Measurements from ENCODE around the gene MRPL36. TPM values are rescaled to one million over a fixed set of nuclear protein-coding genes. Genes with fewer than 3 reads are reported as not detected.
A peak's percentile ranks its signal among the peaks of the same experiment; 100 is the strongest.
"Not testable (repeated sequence)": the region's sequence is repeated elsewhere in the genome, so short reads cannot be mapped to it uniquely, and the experiment has no call there.

The MRPL36 gene
- 10 to 100 TPM; 48.1 to 52.2 TPM for total RNA-seq

GRCh38 chr5:1799602-1800471, at the start of gene MRPL36:
MRPL36 (minus strand) TSS chr5:1799837; CDS start chr5:1798935, 902 bp downstream.
- ATAC-seq (replicated peaks in 1 of 2): peak; percentile 80 to 81
- DNase-seq: peak; percentile 92 to 94
- peaks cover 66% of the 10 kb centered on the region for H3K4me1 Mint-ChIP-seq (ENCODE audit: low read depth)
- peak within 1 kb of the TSS; percentile 90 to 94 for H3K4me3 Mint-ChIP-seq
- no peaks in the 10 kb centered on the region for H3K27me3 Mint-ChIP-seq (ENCODE audit: low read depth)
- no peaks in the 10 kb centered on the region for H3K9me3 Mint-ChIP-seq
- peak within 1 kb of the TSS; percentile 83 for H3K27ac Mint-ChIP-seq
- H3K36me3 Mint-ChIP-seq (ENCODE audit: insufficient read depth in 2 of 2): peaks cover 10 to 19% of the 10 kb centered on the region in 2 donors

GRCh38 chr5:1847611-1848010, 48.0 kb upstream of the MRPL36 start:
- ATAC-seq (replicated peaks in 1 of 2) (no peak), DNase-seq (no peak)
- Mint-ChIP-seq H3K27ac (no peak overlapping the region), H3K9me3 (no peaks in the 10 kb centered on the region), H3K27me3 (ENCODE audit: low read depth) (peaks cover 34% of the 10 kb centered on the region), H3K4me3 (no peak overlapping the region), H3K4me1 (ENCODE audit: low read depth) (no peaks in the 10 kb centered on the region), H3K36me3 (ENCODE audit: insufficient read depth in 2 of 2) (no peaks in the 10 kb centered on the region)

DNA sequence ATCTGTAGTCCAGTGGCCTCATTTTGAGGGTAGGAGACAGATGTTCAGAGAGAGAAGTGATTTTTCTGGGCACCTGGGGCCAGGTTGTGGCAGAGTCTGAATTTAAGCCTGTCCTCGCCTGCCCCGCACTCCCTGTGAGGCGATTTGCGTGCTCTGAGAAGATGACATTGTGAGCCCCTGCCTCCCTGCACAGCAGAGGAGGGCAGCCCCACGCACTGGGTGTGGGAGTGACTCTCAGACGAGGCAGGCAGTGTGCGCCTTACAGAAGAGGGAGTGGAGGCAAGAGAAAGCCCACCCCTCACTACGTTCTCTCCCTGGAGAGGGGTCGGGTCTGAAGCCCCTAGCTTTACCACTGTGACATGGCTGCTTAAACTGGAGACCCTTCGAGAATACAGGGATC, 47.4 kb upstream of the MRPL36 start:
- ATAC-seq (replicated peaks in 1 of 2) (no peak), DNase-seq (no peak)
- H3K9me3 Mint-ChIP-seq: no peaks in the 10 kb centered on the region
- H3K36me3 Mint-ChIP-seq (ENCODE audit: insufficient read depth in 2 of 2): no peaks in the 10 kb centered on the region
- no peaks in the 10 kb centered on the region for H3K4me1 Mint-ChIP-seq (ENCODE audit: low read depth)
- H3K27me3 Mint-ChIP-seq (ENCODE audit: low read depth): peaks cover 32% of the 10 kb centered on the region
- H3K4me3 Mint-ChIP-seq: no peak overlapping the region
- H3K27ac Mint-ChIP-seq: no peak overlapping the region

- H3K36me3 Mint-ChIP-seq (ENCODE audit: insufficient read depth in 2 of 2): no peaks in the 10 kb centered on the region
- no peak overlapping the region for H3K4me3 Mint-ChIP-seq
- H3K9me3 Mint-ChIP-seq: no peaks in the 10 kb centered on the region
- H3K27ac Mint-ChIP-seq: no peak overlapping the region
- ATAC-seq (replicated peaks in 1 of 2) (no peak), DNase-seq (no peak)
- H3K4me1 Mint-ChIP-seq (ENCODE audit: low read depth): no peaks in the 10 kb centered on the region
- peaks cover 29% of the 10 kb centered on the region for H3K27me3 Mint-ChIP-seq (ENCODE audit: low read depth)
These were observed 46.9 kb upstream of the MRPL36 start for GRCh38 chr5:1846583-1846982.

- no peak for ATAC-seq (replicated peaks in 1 of 2)
- Mint-ChIP-seq H3K4me3 (no peak overlapping the region), H3K27me3 (ENCODE audit: low read depth) (peaks cover 21% of the 10 kb centered on the region), H3K27ac (no peak overlapping the region), H3K36me3 (ENCODE audit: insufficient read depth in 2 of 2) (no peaks in the 10 kb centered on the region), H3K4me1 (ENCODE audit: low read depth) (no peaks in the 10 kb centered on the region), H3K9me3 (no peaks in the 10 kb centered on the region)
- DNase-seq: no peak
These were observed 46.1 kb upstream of the MRPL36 start for GRCh38 chr5:1845696-1846095.

GRCh38 chr5:1844708-1845436, 45.2 kb upstream of the MRPL36 start:
- DNase-seq (no peak), ATAC-seq (replicated peaks in 1 of 2) (no peak)
- H3K4me1 Mint-ChIP-seq (ENCODE audit: low read depth): no peaks in the 10 kb centered on the region
- no peaks in the 10 kb centered on the region for H3K36me3 Mint-ChIP-seq (ENCODE audit: insufficient read depth in 2 of 2)
- H3K27me3 Mint-ChIP-seq (ENCODE audit: low read depth): peaks cover 19% of the 10 kb centered on the region
- H3K9me3 Mint-ChIP-seq: no peaks in the 10 kb centered on the region
- no peak overlapping the region for H3K27ac Mint-ChIP-seq
- no peak overlapping the region for H3K4me3 Mint-ChIP-seq

DNA sequence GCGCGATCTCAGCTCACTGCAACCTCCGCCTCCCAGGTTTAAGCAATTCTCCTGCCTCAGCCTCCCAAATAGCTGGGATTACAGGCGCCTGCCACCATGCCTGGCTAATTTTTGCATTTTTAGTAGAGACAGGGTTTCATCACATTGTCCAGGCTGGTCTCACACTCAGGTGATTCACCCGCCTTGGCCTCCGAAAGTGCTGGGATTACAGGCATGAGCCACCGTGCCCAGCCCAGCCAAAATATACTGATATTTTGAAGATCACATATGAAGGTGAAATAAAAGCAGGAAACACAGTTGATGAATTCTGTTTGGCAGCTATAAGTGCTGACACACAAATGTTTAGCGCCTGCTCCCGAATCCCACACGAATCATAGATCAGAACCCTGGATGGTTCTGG, 44.1 kb upstream of the MRPL36 start:
- H3K4me3 Mint-ChIP-seq; H3K9me3 Mint-ChIP-seq; ATAC-seq (replicated peaks in 1 of 2); DNase-seq; H3K36me3 Mint-ChIP-seq (ENCODE audit: insufficient read depth in 2 of 2); H3K4me1 Mint-ChIP-seq (ENCODE audit: low read depth); H3K27ac Mint-ChIP-seq: not testable (repeated sequence)
- peaks cover 11% of the 10 kb centered on the region for H3K27me3 Mint-ChIP-seq (ENCODE audit: low read depth)

- DNase-seq (no peak), ATAC-seq (replicated peaks in 1 of 2) (no peak)
- no peak overlapping the region for H3K27ac Mint-ChIP-seq
- H3K4me3 Mint-ChIP-seq: no peak overlapping the region
- no peaks in the 10 kb centered on the region for H3K4me1 Mint-ChIP-seq (ENCODE audit: low read depth)
- no peaks in the 10 kb centered on the region for H3K9me3 Mint-ChIP-seq
- H3K36me3 Mint-ChIP-seq (ENCODE audit: insufficient read depth in 2 of 2): no peaks in the 10 kb centered on the region
- peaks cover 2% of the 10 kb centered on the region for H3K27me3 Mint-ChIP-seq (ENCODE audit: low read depth)
These were observed 42.6 kb upstream of the MRPL36 start for GRCh38 chr5:1842004-1842819.

GRCh38 chr5:1840741-1841521, 41.3 kb upstream of the MRPL36 start:
- DNase-seq: no peak
- H3K27ac Mint-ChIP-seq: no peak overlapping the region
- no peaks in the 10 kb centered on the region for H3K36me3 Mint-ChIP-seq (ENCODE audit: insufficient read depth in 2 of 2)
- no peak for ATAC-seq (replicated peaks in 1 of 2)
- no peaks in the 10 kb centered on the region for H3K9me3 Mint-ChIP-seq
- H3K27me3 Mint-ChIP-seq (ENCODE audit: low read depth): no peaks in the 10 kb centered on the region
- no peak overlapping the region for H3K4me3 Mint-ChIP-seq
- no peaks in the 10 kb centered on the region for H3K4me1 Mint-ChIP-seq (ENCODE audit: low read depth)

- Mint-ChIP-seq H3K27ac (no peak overlapping the region), H3K4me1 (ENCODE audit: low read depth) (no peaks in the 10 kb centered on the region), H3K9me3 (no peaks in the 10 kb centered on the region), H3K4me3 (no peak overlapping the region), H3K36me3 (ENCODE audit: insufficient read depth in 2 of 2) (no peaks in the 10 kb centered on the region), H3K27me3 (ENCODE audit: low read depth) (peaks cover 2% of the 10 kb centered on the region)
- ATAC-seq (replicated peaks in 1 of 2): no peak
- no peak for DNase-seq
These were observed 40.5 kb upstream of the MRPL36 start for GRCh38 chr5:1840071-1840547.

DNA sequence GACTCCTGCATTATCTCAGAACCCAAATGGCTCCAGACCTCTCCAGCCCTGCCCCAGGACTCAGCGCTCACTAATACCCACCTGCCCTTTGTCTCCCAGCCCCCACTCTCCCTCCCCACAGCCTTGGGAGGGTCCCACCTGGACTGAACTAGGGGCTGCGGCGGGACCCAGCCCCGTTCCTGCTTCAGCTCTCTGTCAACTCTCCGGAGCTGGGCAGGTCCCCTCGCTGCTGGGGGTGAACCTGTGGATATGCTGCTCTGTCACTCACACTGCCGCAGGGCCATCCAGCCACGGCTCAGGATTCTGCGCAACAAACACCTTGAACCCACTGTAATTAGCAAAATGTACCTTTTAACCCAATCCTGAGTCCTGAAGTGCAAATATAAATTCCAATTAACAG, 38.4 kb upstream of the MRPL36 start:
- H3K36me3 Mint-ChIP-seq (ENCODE audit: insufficient read depth in 2 of 2): no peaks in the 10 kb centered on the region

More for the DNA sequence above, 38.4 kb upstream of the MRPL36 start:
- Mint-ChIP-seq H3K27me3 (ENCODE audit: low read depth) (peaks cover 12% of the 10 kb centered on the region), H3K9me3 (no peaks in the 10 kb centered on the region), H3K27ac (no peak overlapping the region), H3K4me3 (no peak overlapping the region), H3K4me1 (ENCODE audit: low read depth) (no peaks in the 10 kb centered on the region)
- DNase-seq: no peak
- no peak for ATAC-seq (replicated peaks in 1 of 2)
